HG02759 (cell line): ENCODE results near the gene MAML1.
"Not testable (repeated sequence)": the region's sequence is repeated elsewhere in the genome, so short reads cannot be mapped to it uniquely, and the experiment has no call there.

ENCODE experiments used
- ATAC-seq: cut with Tn5 transposase; IDR thresholded peaks from one replicate; pipeline ENCODE4 v1.9.1; 2021; ENCODE audit warnings: mild to moderate bottlenecking, moderate library complexity; ENCODE audit not compliant: unreplicated experiment

Gene MAML1

GRCh38 chr5:179732918-179733771 is 523 bp downstream of the MAML1 start:
- peak; percentile 46 for ATAC-seq

- no peak for ATAC-seq
Measured at GRCh38 chr5:179733772-179734126, 1.1 kb downstream of the MAML1 start.

- no peak for ATAC-seq
Measured at GRCh38 chr5:179734536-179735164, 2.0 kb downstream of the MAML1 start.

GRCh38 chr5:179738742-179739141 is 6.1 kb downstream of the MAML1 start:
- no peak for ATAC-seq

- ATAC-seq: not testable (repeated sequence)
Measured at GRCh38 chr5:179744106-179744505, 11.5 kb downstream of the MAML1 start.

GRCh38 chr5:179746872-179747271 is 14.2 kb downstream of the MAML1 start:
- no peak for ATAC-seq

- ATAC-seq: no peak
Measured at GRCh38 chr5:179747811-179748210, 15.2 kb downstream of the MAML1 start.

GRCh38 chr5:179749857-179750508 is 17.4 kb downstream of the MAML1 start:
- no peak for ATAC-seq

GRCh38 chr5:179753971-179754370 is 21.3 kb downstream of the MAML1 start:
- ATAC-seq: no peak

GRCh38 chr5:179755022-179755421 is 22.4 kb downstream of the MAML1 start:
- no peak for ATAC-seq

GRCh38 chr5:179758955-179759354 is 26.3 kb downstream of the MAML1 start:
- ATAC-seq: no peak

- peak; percentile 71 for ATAC-seq
Measured at GRCh38 chr5:179759581-179760551, 27.2 kb downstream of the MAML1 start.

- ATAC-seq: no peak
Measured at GRCh38 chr5:179762079-179762780, 29.6 kb downstream of the MAML1 start.

GRCh38 chr5:179762781-179763176 is 30.2 kb downstream of the MAML1 start:
- ATAC-seq: no peak

GRCh38 chr5:179763215-179763945 is 30.8 kb downstream of the MAML1 start:
- ATAC-seq: no peak

GRCh38 chr5:179764056-179764455 is 31.4 kb downstream of the MAML1 start:
- no peak for ATAC-seq

- ATAC-seq: no peak
Measured at GRCh38 chr5:179765400-179765799, 32.8 kb downstream of the MAML1 start.

GRCh38 chr5:179766021-179766725 is 33.6 kb downstream of the MAML1 start:
- no peak for ATAC-seq
